ENCODE data around the gene TAC4.

DNA sequence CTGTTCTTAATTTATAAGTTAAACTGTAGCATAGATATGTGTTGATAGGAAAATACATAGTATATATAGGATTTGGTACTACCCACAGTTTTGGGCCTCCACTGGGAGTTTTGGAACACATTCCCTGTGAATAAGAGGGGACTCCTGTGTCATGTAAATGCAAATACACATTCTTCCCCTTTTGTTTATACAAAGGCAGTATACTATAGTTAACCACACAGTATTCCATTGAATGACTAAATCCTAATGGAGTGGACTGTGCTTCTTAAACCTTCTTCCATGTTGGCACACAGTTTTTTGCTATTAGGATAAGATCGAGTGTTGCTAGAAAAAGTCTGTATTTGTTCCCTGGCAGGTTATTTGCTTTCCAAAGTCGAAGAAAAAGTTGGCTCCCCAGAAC is 22.2 kb downstream of the TAC4 start:
- TF ChIP-seq POLR2A (IDR thresholded peaks at IDR 0.05; ENCODE audit: low read depth, low read length) (no peak), POLR2AphosphoS5 (IDR thresholded peaks at IDR 0.05; ENCODE audit: low read depth, low read length) (no peak), SPI1 (IDR thresholded peaks at IDR 0.05; ENCODE audit: low read depth, low read length) (no peak), TAF1 (IDR thresholded peaks at IDR 0.05; ENCODE audit: low read depth, low read length) (no peak), PAX5 (IDR thresholded peaks at IDR 0.05; ENCODE audit: insufficient read depth, low read length, severe bottlenecking) (no peak), POU2F2 (IDR thresholded peaks at IDR 0.05; ENCODE audit: low read depth, low read length) (no peak)

Data from GM12891 (cell line).